ENCODE measurements around the gene GRPEL2.

GRPEL2 gene

GRCh38 chr5:149353911-149354310 is 8.6 kb downstream of the GRPEL2 start:
- H3K36me3 ChIP-seq (ENCODE audit: control insufficient read depth in 2 of 2, insufficient read depth in 1 of 2, low read length in 2 of 2), result peaks cover 40 to 71% of the 10 kb centered on the region in 2 experiments
- H3K4me3 ChIP-seq (ENCODE audit: low read depth, low read length), result no peak overlapping the region
- no peaks in the 10 kb centered on the region for H3K9me3 ChIP-seq (ENCODE audit: control insufficient read depth, insufficient read depth, low read depth, low read length)
- ChIA-PET POLR2A (interaction anchor here (0.7 to 5.6 kb wide), 2 partner anchors 9 to 167 kb away, joined by 4 to 77 read pairs; partner anchors contain the start of gene GRPEL2), CTCF (interaction anchor here (0.6 to 1.7 kb wide), 5 partner anchors 14 to 265 kb away, joined by 3 to 6 read pairs (median 4); no protein-coding TSS in a partner anchor)
- H3K27ac ChIP-seq (ENCODE audit: extremely low read depth, low read depth, low read length), result no peak overlapping the region
- no peak for TF ChIP-seq ZNF394 (tag by site-specific recombination; IDR thresholded peaks at IDR 0.05; ENCODE audit: borderline replicate concordance)
- no peak for TF ChIP-seq KLF16 (tag by site-specific recombination; IDR thresholded peaks at IDR 0.05)
- TF ChIP-seq YY1 (tag by site-specific recombination; IDR thresholded peaks at IDR 0.05), result no peak
- TF ChIP-seq ZFHX2 (tag by site-specific recombination; conservative IDR thresholded peaks at IDR 0.05), result no peak
- no peak for TF ChIP-seq ZNF174 (tag by site-specific recombination; IDR thresholded peaks at IDR 0.05)
- no peak for TF ChIP-seq ZNF596 (tag by site-specific recombination; IDR thresholded peaks at IDR 0.05)
- TF ChIP-seq, protein P1, sequence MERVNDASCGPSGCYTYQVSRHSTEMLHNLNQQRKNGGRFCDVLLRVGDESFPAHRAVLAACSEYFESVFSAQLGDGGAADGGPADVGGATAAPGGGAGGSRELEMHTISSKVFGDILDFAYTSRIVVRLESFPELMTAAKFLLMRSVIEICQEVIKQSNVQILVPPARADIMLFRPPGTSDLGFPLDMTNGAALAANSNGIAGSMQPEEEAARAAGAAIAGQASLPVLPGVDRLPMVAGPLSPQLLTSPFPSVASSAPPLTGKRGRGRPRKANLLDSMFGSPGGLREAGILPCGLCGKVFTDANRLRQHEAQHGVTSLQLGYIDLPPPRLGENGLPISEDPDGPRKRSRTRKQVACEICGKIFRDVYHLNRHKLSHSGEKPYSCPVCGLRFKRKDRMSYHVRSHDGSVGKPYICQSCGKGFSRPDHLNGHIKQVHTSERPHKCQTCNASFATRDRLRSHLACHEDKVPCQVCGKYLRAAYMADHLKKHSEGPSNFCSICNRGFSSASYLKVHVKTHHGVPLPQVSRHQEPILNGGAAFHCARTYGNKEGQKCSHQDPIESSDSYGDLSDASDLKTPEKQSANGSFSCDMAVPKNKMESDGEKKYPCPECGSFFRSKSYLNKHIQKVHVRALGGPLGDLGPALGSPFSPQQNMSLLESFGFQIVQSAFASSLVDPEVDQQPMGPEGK (tag by site-specific recombination; IDR thresholded peaks at IDR 0.05), result no peak
- no peak for TF ChIP-seq ZNF510 (tag by site-specific recombination; IDR thresholded peaks at IDR 0.05; ENCODE audit: insufficient replicate concordance)
- TF ChIP-seq ZNF335 (tag by site-specific recombination; conservative IDR thresholded peaks at IDR 0.05), result no peak
- no peak for TF ChIP-seq MEIS1 (CRISPR knock-in tag; IDR thresholded peaks at IDR 0.05; ENCODE audit: borderline replicate concordance)
- TF ChIP-seq ZBTB48 (tag by site-specific recombination; IDR thresholded peaks at IDR 0.05), result no peak
- no peak for TF ChIP-seq KLF7 (tag by site-specific recombination; IDR thresholded peaks at IDR 0.05; ENCODE audit: borderline replicate concordance)
- TF ChIP-seq ZNF626 (tag by site-specific recombination; IDR thresholded peaks at IDR 0.05), result no peak
- TF ChIP-seq, protein P2, sequence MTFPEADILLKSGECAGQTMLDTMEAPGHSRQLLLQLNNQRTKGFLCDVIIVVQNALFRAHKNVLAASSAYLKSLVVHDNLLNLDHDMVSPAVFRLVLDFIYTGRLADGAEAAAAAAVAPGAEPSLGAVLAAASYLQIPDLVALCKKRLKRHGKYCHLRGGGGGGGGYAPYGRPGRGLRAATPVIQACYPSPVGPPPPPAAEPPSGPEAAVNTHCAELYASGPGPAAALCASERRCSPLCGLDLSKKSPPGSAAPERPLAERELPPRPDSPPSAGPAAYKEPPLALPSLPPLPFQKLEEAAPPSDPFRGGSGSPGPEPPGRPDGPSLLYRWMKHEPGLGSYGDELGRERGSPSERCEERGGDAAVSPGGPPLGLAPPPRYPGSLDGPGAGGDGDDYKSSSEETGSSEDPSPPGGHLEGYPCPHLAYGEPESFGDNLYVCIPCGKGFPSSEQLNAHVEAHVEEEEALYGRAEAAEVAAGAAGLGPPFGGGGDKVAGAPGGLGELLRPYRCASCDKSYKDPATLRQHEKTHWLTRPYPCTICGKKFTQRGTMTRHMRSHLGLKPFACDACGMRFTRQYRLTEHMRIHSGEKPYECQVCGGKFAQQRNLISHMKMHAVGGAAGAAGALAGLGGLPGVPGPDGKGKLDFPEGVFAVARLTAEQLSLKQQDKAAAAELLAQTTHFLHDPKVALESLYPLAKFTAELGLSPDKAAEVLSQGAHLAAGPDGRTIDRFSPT (tag by site-specific recombination; IDR thresholded peaks at IDR 0.05), result no peak
- TF ChIP-seq ZNF132 (tag by site-specific recombination; IDR thresholded peaks at IDR 0.05; ENCODE audit: borderline replicate concordance), result no peak
- no peak for TF ChIP-seq GFI1B (tag by site-specific recombination; IDR thresholded peaks at IDR 0.05)
- TF ChIP-seq, protein P3, sequence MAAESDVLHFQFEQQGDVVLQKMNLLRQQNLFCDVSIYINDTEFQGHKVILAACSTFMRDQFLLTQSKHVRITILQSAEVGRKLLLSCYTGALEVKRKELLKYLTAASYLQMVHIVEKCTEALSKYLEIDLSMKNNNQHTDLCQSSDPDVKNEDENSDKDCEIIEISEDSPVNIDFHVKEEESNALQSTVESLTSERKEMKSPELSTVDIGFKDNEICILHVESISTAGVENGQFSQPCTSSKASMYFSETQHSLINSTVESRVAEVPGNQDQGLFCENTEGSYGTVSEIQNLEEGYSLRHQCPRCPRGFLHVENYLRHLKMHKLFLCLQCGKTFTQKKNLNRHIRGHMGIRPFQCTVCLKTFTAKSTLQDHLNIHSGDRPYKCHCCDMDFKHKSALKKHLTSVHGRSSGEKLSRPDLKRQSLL (tag by site-specific recombination; IDR thresholded peaks at IDR 0.05), result no peak
- TF ChIP-seq PRDM4 (tag by site-specific recombination; IDR thresholded peaks at IDR 0.05), result no peak
- H3K4me1 ChIP-seq (ENCODE audit: control insufficient read depth, insufficient read depth, low read length), result no peaks in the 10 kb centered on the region
